ENCODE measurements around the gene EGFL7.

The EGFL7 gene

GRCh38 chr9:136616307-136616635, 46.4 kb upstream of the EGFL7 start:
- H3K4me3 ChIP-seq (ENCODE audit: low read depth, low read length): no peak overlapping the region
- CTCF ChIA-PET: no interaction called here
- TF ChIP-seq, protein P1, sequence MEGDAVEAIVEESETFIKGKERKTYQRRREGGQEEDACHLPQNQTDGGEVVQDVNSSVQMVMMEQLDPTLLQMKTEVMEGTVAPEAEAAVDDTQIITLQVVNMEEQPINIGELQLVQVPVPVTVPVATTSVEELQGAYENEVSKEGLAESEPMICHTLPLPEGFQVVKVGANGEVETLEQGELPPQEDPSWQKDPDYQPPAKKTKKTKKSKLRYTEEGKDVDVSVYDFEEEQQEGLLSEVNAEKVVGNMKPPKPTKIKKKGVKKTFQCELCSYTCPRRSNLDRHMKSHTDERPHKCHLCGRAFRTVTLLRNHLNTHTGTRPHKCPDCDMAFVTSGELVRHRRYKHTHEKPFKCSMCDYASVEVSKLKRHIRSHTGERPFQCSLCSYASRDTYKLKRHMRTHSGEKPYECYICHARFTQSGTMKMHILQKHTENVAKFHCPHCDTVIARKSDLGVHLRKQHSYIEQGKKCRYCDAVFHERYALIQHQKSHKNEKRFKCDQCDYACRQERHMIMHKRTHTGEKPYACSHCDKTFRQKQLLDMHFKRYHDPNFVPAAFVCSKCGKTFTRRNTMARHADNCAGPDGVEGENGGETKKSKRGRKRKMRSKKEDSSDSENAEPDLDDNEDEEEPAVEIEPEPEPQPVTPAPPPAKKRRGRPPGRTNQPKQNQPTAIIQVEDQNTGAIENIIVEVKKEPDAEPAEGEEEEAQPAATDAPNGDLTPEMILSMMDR (IDR thresholded peaks at IDR 0.05; ENCODE audit: insufficient read depth, low read length, missing control alignments): no peak
- POLR2A ChIA-PET: no interaction called here
- DNase-seq (ENCODE audit: low read depth, low spot score): no peak

- POLR2A ChIA-PET: no interaction called here
- DNase-seq (ENCODE audit: low read depth, low spot score): no peak
- TF ChIP-seq, protein P1 (IDR thresholded peaks at IDR 0.05; ENCODE audit: insufficient read depth, low read length, missing control alignments): no peak
- no peak overlapping the region for H3K4me3 ChIP-seq (ENCODE audit: low read depth, low read length)
- CTCF ChIA-PET: interaction anchor here (0.6 to 4.0 kb wide), 4 partner anchors 15 to 205 kb away, joined by 3 to 27 read pairs (median 7); no protein-coding TSS in a partner anchor
Observed at GRCh38 chr9:136616948-136617695, 45.6 kb upstream of the EGFL7 start.

- no peak overlapping the region for H3K4me3 ChIP-seq (ENCODE audit: low read depth, low read length)
- ChIA-PET POLR2A (no interaction called here), CTCF (interaction anchor here (0.6 to 4.0 kb wide), 5 partner anchors 14 to 206 kb away, joined by 3 to 27 read pairs (median 4); no protein-coding TSS in a partner anchor)
- DNase-seq (ENCODE audit: low read depth, low spot score): no peak
- TF ChIP-seq, protein P1 (IDR thresholded peaks at IDR 0.05; ENCODE audit: insufficient read depth, low read length, missing control alignments): no peak
Observed at GRCh38 chr9:136617746-136618579, 44.8 kb upstream of the EGFL7 start.

DNA sequence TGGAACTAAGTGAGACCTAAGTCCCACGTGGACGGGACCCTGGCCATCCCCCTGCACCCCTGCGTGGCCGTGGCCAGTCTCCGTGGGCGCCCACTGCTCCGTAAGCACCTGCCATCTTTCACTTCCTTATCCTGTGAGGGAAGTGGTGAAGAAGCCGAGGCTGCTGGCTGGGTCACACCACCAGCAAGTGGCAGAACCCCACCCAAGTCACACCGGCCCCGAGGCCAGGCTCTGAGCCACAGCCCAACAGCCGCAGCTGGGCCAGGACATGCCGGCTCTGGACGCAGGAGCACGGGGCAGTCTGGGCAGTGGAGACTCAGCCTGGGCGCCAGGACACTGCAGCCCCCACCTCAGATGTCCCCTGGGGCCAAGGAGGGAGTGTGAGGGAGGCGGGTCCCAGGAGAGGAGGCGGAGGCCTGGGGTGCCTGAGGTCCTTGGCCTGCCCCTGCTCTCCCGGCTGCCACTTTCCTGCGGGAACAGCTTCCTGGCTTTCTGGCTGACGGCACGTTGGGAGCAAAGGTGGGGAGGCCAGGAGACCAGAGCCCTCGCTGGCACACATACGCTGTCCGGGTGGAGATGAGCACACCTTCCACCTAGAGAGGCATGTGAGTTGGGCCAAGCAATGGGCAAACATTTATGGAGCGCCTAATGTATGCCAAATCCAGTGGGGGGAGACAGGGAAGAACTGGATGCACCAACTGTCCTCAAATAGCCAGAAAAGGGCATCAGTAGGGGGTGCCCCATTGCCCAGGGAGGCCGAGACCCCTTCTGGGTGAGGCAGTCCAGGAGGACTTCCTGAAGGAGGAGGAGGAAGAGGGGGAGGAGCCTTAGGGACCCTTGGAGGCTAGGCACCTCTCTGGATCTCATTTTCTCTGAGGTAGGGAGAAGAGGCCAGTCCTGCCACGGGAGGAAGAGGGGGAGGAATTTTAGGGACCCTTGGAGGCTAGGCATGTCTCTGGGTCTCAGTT, 43.9 kb upstream of the EGFL7 start:
- no peak for DNase-seq (ENCODE audit: low read depth, low spot score)
- TF ChIP-seq, protein P1 (IDR thresholded peaks at IDR 0.05; ENCODE audit: insufficient read depth, low read length, missing control alignments): no peak
- POLR2A ChIA-PET: no interaction called here
- no peak overlapping the region for H3K4me3 ChIP-seq (ENCODE audit: low read depth, low read length)
- CTCF ChIA-PET: interaction anchor here (1.4 to 4.0 kb wide), 4 partner anchors 13 to 134 kb away, joined by 4 to 27 read pairs (median 7); no protein-coding TSS in a partner anchor

GRCh38 chr9:136619742-136620440, 42.8 kb upstream of the EGFL7 start:
- H3K4me3 ChIP-seq (ENCODE audit: low read depth, low read length): no peak overlapping the region
- CTCF ChIA-PET: interaction anchor here (1.6 to 4.0 kb wide), 2 partner anchors 130 to 132 kb away, joined by 4 to 27 read pairs; no protein-coding TSS in a partner anchor
- no peak for DNase-seq (ENCODE audit: low read depth, low spot score)
- POLR2A ChIA-PET: no interaction called here
- TF ChIP-seq, protein P1 (IDR thresholded peaks at IDR 0.05; ENCODE audit: insufficient read depth, low read length, missing control alignments): no peak
